ENCODE measurements around the gene DLGAP4.

GRCh38 chr20:36493051-36493800 is 187.1 kb downstream of the DLGAP4 start:
- TF ChIP-seq CTCF (IDR thresholded peaks at IDR 0.05; ENCODE audit: insufficient read depth, low read length, poor library complexity, severe bottlenecking) = no peak
- TF ChIP-seq EZH2phosphoT487 (conservative IDR thresholded peaks at IDR 0.05; ENCODE audit: low read length) = no peak
